GM21526 (cell line): ENCODE data around the gene PWWP2B.

ENCODE experiments used
- ATAC-seq: cut with Tn5 transposase; IDR thresholded peaks from one replicate; pipeline ENCODE4 v1.9.1; 2021; ENCODE audit warnings: moderate library complexity; ENCODE audit not compliant: unreplicated experiment, low FRiP score

The PWWP2B gene

GRCh38 chr10:132392811-132393694 is 3.9 kb upstream of the PWWP2B start:
- no peak for ATAC-seq

GRCh38 chr10:132393695-132394181 is 3.3 kb upstream of the PWWP2B start:
- no peak for ATAC-seq

- ATAC-seq, result no peak
Measured at GRCh38 chr10:132394201-132394811, 2.7 kb upstream of the PWWP2B start.

GRCh38 chr10:132394936-132395703 is 1.9 kb upstream of the PWWP2B start:
- no peak for ATAC-seq

- no peak for ATAC-seq
Measured at GRCh38 chr10:132395704-132396493, 1.1 kb upstream of the PWWP2B start.

- peak; percentile 41 for ATAC-seq
Measured at GRCh38 chr10:132396494-132397035, 435 bp upstream of the PWWP2B start.

GRCh38 chr10:132397671-132398565 is 918 bp downstream of the PWWP2B start:
- ATAC-seq, result no peak

GRCh38 chr10:132398566-132398991 is 1.6 kb downstream of the PWWP2B start:
- ATAC-seq, result no peak

GRCh38 chr10:132399117-132400035 is 2.4 kb downstream of the PWWP2B start:
- ATAC-seq, result no peak

- ATAC-seq, result no peak
Measured at GRCh38 chr10:132400041-132400546, 3.1 kb downstream of the PWWP2B start.

GRCh38 chr10:132400547-132401151 is 3.6 kb downstream of the PWWP2B start:
- ATAC-seq, result no peak

- no peak for ATAC-seq
Measured at GRCh38 chr10:132401401-132402118, 4.6 kb downstream of the PWWP2B start.

- ATAC-seq, result no peak
Measured at GRCh38 chr10:132402781-132403241, 5.8 kb downstream of the PWWP2B start.

- no peak for ATAC-seq
Measured at GRCh38 chr10:132403511-132404168, 6.6 kb downstream of the PWWP2B start.

GRCh38 chr10:132404169-132404880 is 7.3 kb downstream of the PWWP2B start:
- no peak for ATAC-seq
